Fibroblast of lung (primary cell): ENCODE data around the gene GTPBP6. TPM values are rescaled to one million over a fixed set of nuclear protein-coding genes. Genes with fewer than 3 reads are reported as not detected.

Source experiments
- DNase-seq, 2 donors: peaks; one replicate each; pipeline versions ENCODE4 v3.0.0 to v3.0.0-alpha.2; 2010; ENCODE audit warnings: low read depth in 2 of 2
- H2AFZ ChIP-seq: 2 replicates; pipeline ENCODE4 v1.5.1; 2012; ENCODE audit warnings: low read length, control low read depth, inconsistent platforms
- H3K27ac ChIP-seq: 2 replicates; pipeline ENCODE4 v1.5.1; 2011; ENCODE audit warnings: low read length, control low read depth; ENCODE audit not compliant: insufficient read depth
- H3K27me3 ChIP-seq: 2 replicates; pipeline ENCODE4 v1.5.1; 2011; ENCODE audit warnings: mild to moderate bottlenecking, low read length; ENCODE audit not compliant: control insufficient read depth, insufficient read depth
- H3K36me3 ChIP-seq: 2 replicates; pipeline ENCODE4 v1.5.1; 2011; ENCODE audit warnings: low read length; ENCODE audit not compliant: control insufficient read depth, insufficient read depth
- H3K4me1 ChIP-seq: 2 replicates; pipeline ENCODE4 v1.5.1; 2011; ENCODE audit warnings: low read length; ENCODE audit not compliant: control insufficient read depth, insufficient read depth; ENCODE audit errors: extremely low read depth
- H3K4me2 ChIP-seq: 2 replicates; pipeline ENCODE4 v1.5.1; 2011; ENCODE audit warnings: low read length, control low read depth; ENCODE audit not compliant: insufficient read depth; ENCODE audit errors: extremely low read depth
- H3K4me3 ChIP-seq, 4 experiments: fragments of 200-600 bp in 1 of 4; sonication (generic) in 1 of 4; replicated peaks in 1 of 4; 2 replicates each; pipeline ENCODE4 v1.5.1; 2011 to 2016; ENCODE audit warnings: low read length in 4 of 4, low read depth in 3 of 4, mild to moderate bottlenecking in 3 of 4, control low read depth in 2 of 4, inconsistent platforms in 1 of 4, mixed read lengths in 1 of 4; ENCODE audit not compliant: insufficient read depth in 1 of 4; ENCODE audit errors: control extremely low read depth in 1 of 4
- H3K79me2 ChIP-seq: 2 replicates; pipeline ENCODE4 v1.5.1; 2012; ENCODE audit warnings: mild to moderate bottlenecking, low read length, inconsistent platforms; ENCODE audit not compliant: control insufficient read depth, insufficient read depth
- H3K9ac ChIP-seq: 2 replicates; pipeline ENCODE4 v1.5.1; 2011; ENCODE audit warnings: mild to moderate bottlenecking, low read length, control low read depth; ENCODE audit not compliant: insufficient read depth
- H3K9me3 ChIP-seq: 2 replicates; pipeline ENCODE4 v1.5.1; 2012; ENCODE audit warnings: low read depth, low read length; ENCODE audit not compliant: control insufficient read depth, insufficient read depth
- H4K20me1 ChIP-seq: 2 replicates; pipeline ENCODE4 v1.5.1; 2011; ENCODE audit warnings: low read length; ENCODE audit not compliant: control insufficient read depth, insufficient read depth; ENCODE audit errors: extremely low read depth
- CTCF ChIP-seq, 2 donors: IDR thresholded peaks in 1 of 2; conservative IDR thresholded peaks in 1 of 2; 1 replicate in 1 of 2; 2 replicates in 1 of 2; pipeline ENCODE4 v1.5.1; 2011 to 2012; ENCODE audit warnings: low read length in 2 of 2, control low read depth in 1 of 2, inconsistent platforms in 1 of 2, low read depth in 1 of 2, mild to moderate bottlenecking in 1 of 2
- EZH2 ChIP-seq: IDR thresholded peaks from 2 replicates; pipeline ENCODE4 v1.5.1; 2012; ENCODE audit warnings: low read length, control low read depth, mild to moderate bottlenecking; ENCODE audit errors: missing control alignments
- polyA plus RNA-seq, 2 donors: library from polyadenylated mRNA; depleted of rRNA in 1 of 2; stranded (reverse) in 1 of 2; unstranded in 1 of 2; fragments of >200 nt; gene quantifications; 2 replicates each; pipeline ENCODE4 v1.2.1, GENCODE V29; 2011 to 2012; ENCODE audit warnings: missing spikeins in 1 of 2
- total RNA-seq: library from RNA; depleted of rRNA; stranded (reverse); fragments of >200 nt; gene quantifications from 2 replicates; pipeline ENCODE4 v1.2.1, GENCODE V29; 2014

GTPBP6 gene
- total and polyA plus RNA-seq, 2 donors (not counting 1 experiment from before 2014, with no cell fraction given), result 15.4 to 46.1 TPM

- no peak overlapping the region for H3K4me3 ChIP-seq
- H3K9ac ChIP-seq, result no peak overlapping the region
- H4K20me1 ChIP-seq, result no peaks in the 10 kb centered on the region
- no peaks in the 10 kb centered on the region for H3K4me1 ChIP-seq
- H3K4me2 ChIP-seq, result no peak overlapping the region
- H3K27me3 ChIP-seq, result no peaks in the 10 kb centered on the region
- H3K9me3 ChIP-seq, result no peaks in the 10 kb centered on the region
- no peaks in the 10 kb centered on the region for H3K79me2 ChIP-seq
- peaks cover 36% of the 10 kb centered on the region for H3K36me3 ChIP-seq
- TF ChIP-seq CTCF (conservative IDR thresholded peaks at IDR 0.05 in 1 of 2, IDR thresholded peaks at IDR 0.05 in 1 of 2; ENCODE audit: low read depth in 1 of 2, low read length in 2 of 2), result no peak
- no peak for TF ChIP-seq EZH2
- H3K27ac ChIP-seq, result no peak overlapping the region
- no peak for DNase-seq
- H2AFZ ChIP-seq, result no peak overlapping the region
These were observed 7.2 kb downstream of the GTPBP6 start for GRCh38 chrX:311156-312129.

- no peaks in the 10 kb centered on the region for H3K9me3 ChIP-seq
- no peak for DNase-seq
- H3K4me3 ChIP-seq, result no peak overlapping the region
- no peak overlapping the region for H3K4me2 ChIP-seq
- H3K9ac ChIP-seq, result no peak overlapping the region
- H3K36me3 ChIP-seq, result peaks cover 33% of the 10 kb centered on the region
- H2AFZ ChIP-seq, result no peak overlapping the region
- no peaks in the 10 kb centered on the region for H3K4me1 ChIP-seq
- no peak for TF ChIP-seq EZH2
- no peak for TF ChIP-seq CTCF (conservative IDR thresholded peaks at IDR 0.05 in 1 of 2, IDR thresholded peaks at IDR 0.05 in 1 of 2; ENCODE audit: low read depth in 1 of 2, low read length in 2 of 2)
- H3K79me2 ChIP-seq, result no peaks in the 10 kb centered on the region
- H3K27me3 ChIP-seq, result no peaks in the 10 kb centered on the region
- no peaks in the 10 kb centered on the region for H4K20me1 ChIP-seq
- no peak overlapping the region for H3K27ac ChIP-seq
These were observed 7.9 kb downstream of the GTPBP6 start for GRCh38 chrX:310621-311155.

- Histone ChIP-seq H3K9me3 (no peaks in the 10 kb centered on the region), H2AFZ (no peak overlapping the region), H3K36me3 (peaks cover 29% of the 10 kb centered on the region), H3K4me1 (no peaks in the 10 kb centered on the region), H3K4me3 (no peak overlapping the region), H3K9ac (no peak overlapping the region), H3K79me2 (no peaks in the 10 kb centered on the region), H4K20me1 (no peaks in the 10 kb centered on the region), H3K27me3 (no peaks in the 10 kb centered on the region), H3K27ac (no peak overlapping the region), H3K4me2 (no peak overlapping the region)
- TF ChIP-seq EZH2 (no peak), CTCF (conservative IDR thresholded peaks at IDR 0.05 in 1 of 2, IDR thresholded peaks at IDR 0.05 in 1 of 2; ENCODE audit: low read depth in 1 of 2, low read length in 2 of 2) (no peak)
- DNase-seq, result no peak
These were observed 9.6 kb downstream of the GTPBP6 start for GRCh38 chrX:308821-309520.
